K562 (cell line): ENCODE data around the gene SLC22A7. TPM values are rescaled to one million over a fixed set of nuclear protein-coding genes. Genes with fewer than 3 reads are reported as not detected.

Experiments
- ATAC-seq: fragments of 200-7000 bp; cut with Tn5 transposase; 3 replicates; pipeline ENCODE4 v1.9.1; 2020; ENCODE audit warnings: moderate library complexity
- BruUV-seq: library from RNA; stranded (reverse); fragments of 400-500 nt; replicated peaks from 2 replicates; lab custom pipeline; 2021; lab: Mats Ljungman, UMichigan
- CTCF ChIA-PET: fragments of 300-600 bp; formaldehyde crosslinking; extraction: SDS; loops from one replicate; lab custom pipeline; 2021; ENCODE audit warnings: low intra/inter-chr PET ratio; lab: Yijun Ruan, JAX
- POLR2A ChIA-PET: fragments of 300-600, 350-650 bp; sonication (Branson Sonifier 250); formaldehyde crosslinking; extraction: SDS; loops from one replicate; lab custom pipeline; 2021; ENCODE audit warnings: antibody characterized with exemption, inconsistent platforms; lab: Yijun Ruan, JAX
- DNase-seq, 4 experiments: peaks; one replicate each; pipeline versions ENCODE4 v3.0.0 to v3.0.0-alpha.2; 2011 to 2018; ENCODE audit warnings: low spot score in 3 of 4, mixed read lengths in 3 of 4; ENCODE audit errors: extremely low read depth in 1 of 4
- FAIRE-seq: peaks from 2 replicates; lab custom pipeline; 2011; peaks lifted over from hg19 to GRCh38; lab: Jason Lieb, UNC
- H2AFZ ChIP-seq: 2 replicates; pipeline ENCODE4 v1.6.0; 2011; ENCODE audit warnings: low read depth, low read length, control low read depth, inconsistent platforms
- H3K27ac ChIP-seq: fragments of 200-600 bp; 3 replicates; pipeline ENCODE4 v1.8.0; 2011; ENCODE audit warnings: low read depth, mild to moderate bottlenecking, control low read depth, inconsistent platforms, low read length, moderate library complexity, mixed read lengths; ENCODE audit errors: extremely low read depth
- H3K27me3 ChIP-seq, 2 experiments: fragments of 300-600 bp in 1 of 2; 2 replicates in 1 of 2; 3 replicates in 1 of 2; pipeline versions ENCODE4 v1.6.0 to v1.8.0; 2011; ENCODE audit warnings: inconsistent platforms in 2 of 2, low read length in 2 of 2, mild to moderate bottlenecking in 1 of 2, mixed read lengths in 1 of 2, moderate library complexity in 1 of 2; ENCODE audit not compliant: control insufficient read depth in 2 of 2, insufficient read depth in 2 of 2
- H3K36me3 ChIP-seq: fragments of 300-600 bp; 3 replicates; pipeline ENCODE4 v1.8.0; 2011; ENCODE audit warnings: mild to moderate bottlenecking, low read length, inconsistent platforms; ENCODE audit not compliant: control insufficient read depth, insufficient read depth
- H3K4me1 ChIP-seq, 2 experiments: fragments of 200-600 bp in 1 of 2; replicated peaks in 1 of 2; 2 replicates in 1 of 2; 3 replicates in 1 of 2; pipeline versions ENCODE4 v1.5.1 to v1.8.0; 2011; ENCODE audit warnings: inconsistent platforms in 2 of 2, low read length in 2 of 2, mild to moderate bottlenecking in 1 of 2, mixed read lengths in 1 of 2, moderate library complexity in 1 of 2; ENCODE audit not compliant: control insufficient read depth in 2 of 2, insufficient read depth in 2 of 2
- H3K4me2 ChIP-seq: 2 replicates; pipeline ENCODE4 v1.6.1; 2011; ENCODE audit warnings: low read length, control low read depth, inconsistent platforms, mixed read lengths; ENCODE audit not compliant: insufficient read depth
- H3K4me3 ChIP-seq: fragments of 200-600 bp; sonication (generic), shearing (Covaris generic); 2 replicates; pipeline ENCODE4 v1.5.1; 2016; ENCODE audit warnings: control low read depth, inconsistent platforms
- H3K79me2 ChIP-seq: fragments of 200-600 bp; 3 replicates; pipeline ENCODE4 v1.8.0; 2011; ENCODE audit warnings: low read length, inconsistent platforms; ENCODE audit not compliant: control insufficient read depth, insufficient read depth
- H3K9ac ChIP-seq, 2 experiments: 2 replicates each; pipeline versions ENCODE4 v1.6.0 to v1.6.1; 2011; ENCODE audit warnings: low read depth in 2 of 2, low read length in 2 of 2, control low read depth in 1 of 2, inconsistent platforms in 1 of 2, mild to moderate bottlenecking in 1 of 2, mixed read lengths in 1 of 2; ENCODE audit not compliant: insufficient read depth in 1 of 2
- H3K9me1 ChIP-seq: one replicate; pipeline ENCODE4 v1.6.0; 2011; ENCODE audit warnings: inconsistent platforms, mild to moderate bottlenecking, low read length, moderate library complexity; ENCODE audit not compliant: control insufficient read depth, insufficient read depth
- H3K9me3 ChIP-seq: replicated peaks from 2 replicates; pipeline ENCODE4 v1.5.1; 2011; ENCODE audit warnings: low read depth, low read length, inconsistent platforms; ENCODE audit not compliant: control insufficient read depth, insufficient read depth
- H4K20me1 ChIP-seq: replicated peaks from 2 replicates; pipeline ENCODE4 v1.6.1; 2011; ENCODE audit warnings: low read length, inconsistent platforms, mixed read lengths; ENCODE audit not compliant: control insufficient read depth, insufficient read depth
- BCOR ChIP-seq: fragments of 450-650 bp; IDR thresholded peaks from 2 replicates; pipeline ENCODE4 v1.6.1; 2016
- E2F3 ChIP-seq: fragments of 250-450 bp; sonication (Bioruptor Pico); IDR thresholded peaks from 2 replicates; pipeline ENCODE4 v1.4.0; 2020; ENCODE audit warnings: mild to moderate bottlenecking
- EHMT2 ChIP-seq: fragments of 450-650 bp; IDR thresholded peaks from 2 replicates; pipeline ENCODE4 v1.6.1; 2018; ENCODE audit warnings: antibody characterized with exemption
- ELF4 ChIP-seq: fragments of 450-650 bp; formaldehyde crosslinking; IDR thresholded peaks from 2 replicates; pipeline ENCODE4 v1.4.0; 2022; ENCODE audit warnings: missing genetic modification characterization
- HNRNPL ChIP-seq: fragments of 200-400 bp; formaldehyde crosslinking; IDR thresholded peaks from 2 replicates; pipeline ENCODE4 v1.6.1; 2017; ENCODE audit warnings: low read depth, mild to moderate bottlenecking, low read length
- LARP7 ChIP-seq: fragments of 450-650 bp; IDR thresholded peaks from 2 replicates; pipeline ENCODE4 v1.6.1; 2016
- MCM3 ChIP-seq: fragments of 450-650 bp; IDR thresholded peaks from 2 replicates; pipeline ENCODE4 v1.6.1; 2016
- MEIS2 ChIP-seq: fragments of 450-650 bp; IDR thresholded peaks from 2 replicates; pipeline ENCODE4 v1.6.1; 2014; ENCODE audit warnings: mild to moderate bottlenecking; ENCODE audit not compliant: partially characterized antibody
- TSC22D4 ChIP-seq: fragments of 450-650 bp; IDR thresholded peaks from 2 replicates; pipeline ENCODE4 v1.6.1; 2016; ENCODE audit warnings: missing genetic modification characterization, missing biosample characterization, control low read depth
- WGBS: fragments of 100-300 bp; shearing (Covaris generic); methylation state at CpG from one replicate; pipeline ENCODE4 v1.1.6; 2016; ENCODE audit warnings: low coverage, mixed read lengths; ENCODE audit not compliant: insufficient coverage; ENCODE audit errors: missing lambda C conversion rate; 5-methylcytosine and 5-hydroxymethylcytosine counted together
- in situ Hi-C: fragments of 300-500 bp; cut with MboI; formaldehyde crosslinking; loops from 4 replicates; pipeline ENCODE4 v1.15.0; 2018; ENCODE audit warnings: inconsistent platforms, mixed read lengths
- intact Hi-C: fragments of 100-400 bp; cut with micrococcal nuclease; formaldehyde crosslinking; loops from 2 replicates; pipeline ENCODE4 v1.14.2; 2022
- polyA plus RNA-seq, 8 experiments: library from polyadenylated mRNA; depleted of rRNA in 4 of 8; stranded (reverse) in 5 of 8; unstranded in 3 of 8; fragments of >200 nt; fragmentation: Nextera tagmentation in 2 of 8; fragmentation: Illumina TruSeq in 1 of 8; extraction: Ambion mirVana in 2 of 8; extraction: Trizol in 1 of 8; gene quantifications; 2 replicates each; pipeline versions ENCODE4 v1.2.1 to v1.2.3, GENCODE V29; 2011 to 2014; ENCODE audit warnings: inconsistent platforms in 1 of 8, missing spikeins in 1 of 8
- total RNA-seq, 7 experiments: library from RNA; depleted of rRNA in 6 of 7; stranded (reverse); fragments of >200 nt in 6 of 7; fragmentation: Illumina TruSeq in 2 of 7; extraction: Trizol in 2 of 7; gene quantifications; 2 replicates each; pipeline versions ENCODE4 v1.2.1 to v1.2.3, GENCODE V29; 2011 to 2021; ENCODE audit warnings: low replicate concordance in 1 of 7
- TF ChIP-seq, protein P1 (sequence below): fragments of 450-650 bp; formaldehyde crosslinking; IDR thresholded peaks from 2 replicates; pipeline ENCODE4 v1.4.0; 2022; ENCODE audit warnings: missing genetic modification characterization
- TF ChIP-seq, protein P2 (sequence below): fragments of 250-450 bp; sonication (Bioruptor Pico); IDR thresholded peaks from 2 replicates; pipeline ENCODE4 v1.5.0; 2022; ENCODE audit warnings: mild to moderate bottlenecking
- TF ChIP-seq, protein P3 (sequence below): sonication (generic); formaldehyde crosslinking; IDR thresholded peaks from 2 replicates; pipeline ENCODE4 v1.8.1; 2023; ENCODE audit warnings: mild to moderate bottlenecking, missing genetic modification reagents

Gene SLC22A7
- total and polyA plus RNA-seq, 9 of the 15 experiments (the other 6 are each of a cell fraction or from before 2014, with no cell fraction given), result not detected

DNA sequence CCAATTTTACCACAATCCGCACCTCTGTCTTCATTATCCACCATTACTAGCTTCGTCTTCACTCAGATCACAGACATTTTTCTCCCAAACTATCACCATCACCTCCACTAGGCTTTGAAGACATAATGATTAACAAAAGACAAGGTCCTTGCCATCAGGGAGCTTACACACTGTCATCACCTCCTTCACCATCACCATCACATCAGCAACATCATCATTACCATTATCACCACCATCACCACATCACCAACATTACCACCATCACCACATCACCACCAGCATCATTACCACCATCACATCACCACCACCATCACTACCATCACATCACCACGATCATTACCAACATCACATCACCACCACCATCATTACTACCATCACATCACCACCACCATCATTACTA lies 4.4 kb upstream of the SLC22A7 start:
- Histone ChIP-seq H3K79me2 (no peaks in the 10 kb centered on the region), H3K9ac (no peak overlapping the region), H3K9me1 (no peaks in the 10 kb centered on the region), H3K27me3 (peaks cover 23 to 28% of the 10 kb centered on the region in 2 experiments), H3K4me3 (no peak overlapping the region), H3K4me2 (no peak overlapping the region), H3K27ac (no peak overlapping the region), H4K20me1 (no peaks in the 10 kb centered on the region), H2AFZ (no peak overlapping the region), H3K9me3 (no peaks in the 10 kb centered on the region), H3K36me3 (no peaks in the 10 kb centered on the region), H3K4me1 (no peaks in the 10 kb centered on the region; a peak in 3 of 5 replicates)
- whole genome bisulfite sequencing, result 0% methylated on average over 3 of the region's 3 CpGs
- no TSS peak for BruUV-seq
- FAIRE-seq, result no peak
- intact Hi-C loops (no loop called here), in situ Hi-C loops (no loop called here)
- no peak for ATAC-seq
- ChIA-PET POLR2A (interaction anchor here (0.7 to 0.8 kb wide), 2 partner anchors 12 to 18 kb away, joined by 3 read pairs; no protein-coding TSS in a partner anchor), CTCF (no interaction called here)
- DNase-seq, result no peak
- TF ChIP-seq LARP7 (no peak), TSC22D4 (0 out of 2 replicates have a peak, but pooled peaks have one; percentile 77)

DNA sequence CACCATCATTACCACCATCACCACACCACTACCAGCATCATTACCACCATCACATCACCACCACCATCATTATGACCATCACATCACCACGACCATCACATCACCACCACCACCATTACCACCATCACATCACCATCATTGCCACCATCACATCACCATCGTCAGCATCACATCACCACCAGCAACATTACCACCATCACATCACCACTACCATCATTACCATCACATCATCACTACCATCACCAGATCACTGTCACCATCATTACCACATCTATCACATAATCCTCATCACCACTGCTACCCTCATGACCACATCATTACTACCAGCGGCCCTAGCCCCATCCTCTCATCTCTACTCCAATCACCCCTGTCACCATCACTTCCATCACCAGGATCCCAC lies 3.5 kb upstream of the SLC22A7 start:
- BruUV-seq, result no TSS peak
- no peaks in the 10 kb centered on the region for H3K9me3 ChIP-seq
- H4K20me1 ChIP-seq, result 0 out of 2 replicates have a peak, but pooled peaks cover under 1% of the 10 kb centered on the region
- ChIA-PET POLR2A (no interaction called here), CTCF (interaction anchor here (0.6 kb wide), 1 partner anchor 133 kb away, joined by 6 read pairs; no protein-coding TSS in a partner anchor)
- in situ Hi-C loops, result no loop called here
- no peak overlapping the region for H3K27ac ChIP-seq
- 2% methylated on average over 3 of the region's 3 CpGs for WGBS
- H2AFZ ChIP-seq, result no peak overlapping the region
- ATAC-seq (no peak), FAIRE-seq (peak; percentile 46), DNase-seq (no peak)
- H3K4me1 ChIP-seq, result no peaks in the 10 kb centered on the region; a peak in 3 of 5 replicates
- intact Hi-C loops, result no loop called here
- no peak overlapping the region for H3K4me3 ChIP-seq
- H3K4me2 ChIP-seq, result no peak overlapping the region
- H3K9me1 ChIP-seq, result no peaks in the 10 kb centered on the region
- H3K79me2 ChIP-seq, result no peaks in the 10 kb centered on the region
- H3K9ac ChIP-seq, result no peak overlapping the region
- H3K36me3 ChIP-seq, result no peaks in the 10 kb centered on the region
- peaks cover 26 to 36% of the 10 kb centered on the region in 2 experiments for H3K27me3 ChIP-seq
- TF ChIP-seq HNRNPL, result no peak
- TF ChIP-seq, protein P1, sequence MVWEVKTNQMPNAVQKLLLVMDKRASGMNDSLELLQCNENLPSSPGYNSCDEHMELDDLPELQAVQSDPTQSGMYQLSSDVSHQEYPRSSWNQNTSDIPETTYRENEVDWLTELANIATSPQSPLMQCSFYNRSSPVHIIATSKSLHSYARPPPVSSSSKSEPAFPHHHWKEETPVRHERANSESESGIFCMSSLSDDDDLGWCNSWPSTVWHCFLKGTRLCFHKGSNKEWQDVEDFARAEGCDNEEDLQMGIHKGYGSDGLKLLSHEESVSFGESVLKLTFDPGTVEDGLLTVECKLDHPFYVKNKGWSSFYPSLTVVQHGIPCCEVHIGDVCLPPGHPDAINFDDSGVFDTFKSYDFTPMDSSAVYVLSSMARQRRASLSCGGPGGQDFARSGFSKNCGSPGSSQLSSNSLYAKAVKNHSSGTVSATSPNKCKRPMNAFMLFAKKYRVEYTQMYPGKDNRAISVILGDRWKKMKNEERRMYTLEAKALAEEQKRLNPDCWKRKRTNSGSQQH, result peak; percentile 70; the same call in 1 of the 2 replicates
- no peak for TF ChIP-seq BCOR
- peak; percentile 61; the same call in 1 of the 2 replicates for TF ChIP-seq TSC22D4
- TF ChIP-seq, protein P2, sequence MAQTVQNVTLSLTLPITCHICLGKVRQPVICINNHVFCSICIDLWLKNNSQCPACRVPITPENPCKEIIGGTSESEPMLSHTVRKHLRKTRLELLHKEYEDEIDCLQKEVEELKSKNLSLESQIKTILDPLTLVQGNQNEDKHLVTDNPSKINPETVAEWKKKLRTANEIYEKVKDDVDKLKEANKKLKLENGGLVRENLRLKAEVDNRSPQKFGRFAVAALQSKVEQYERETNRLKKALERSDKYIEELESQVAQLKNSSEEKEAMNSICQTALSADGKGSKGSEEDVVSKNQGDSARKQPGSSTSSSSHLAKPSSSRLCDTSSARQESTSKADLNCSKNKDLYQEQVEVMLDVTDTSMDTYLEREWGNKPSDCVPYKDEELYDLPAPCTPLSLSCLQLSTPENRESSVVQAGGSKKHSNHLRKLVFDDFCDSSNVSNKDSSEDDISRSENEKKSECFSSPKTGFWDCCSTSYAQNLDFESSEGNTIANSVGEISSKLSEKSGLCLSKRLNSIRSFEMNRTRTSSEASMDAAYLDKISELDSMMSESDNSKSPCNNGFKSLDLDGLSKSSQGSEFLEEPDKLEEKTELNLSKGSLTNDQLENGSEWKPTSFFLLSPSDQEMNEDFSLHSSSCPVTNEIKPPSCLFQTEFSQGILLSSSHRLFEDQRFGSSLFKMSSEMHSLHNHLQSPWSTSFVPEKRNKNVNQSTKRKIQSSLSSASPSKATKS, result no peak
- peak; percentile 39; the same call in 1 of the 2 replicates for TF ChIP-seq ELF4
- 0 out of 2 replicates have a peak, but pooled peaks have one; percentile 18 for TF ChIP-seq EHMT2
- no peak for TF ChIP-seq MEIS2
- TF ChIP-seq, protein P3, sequence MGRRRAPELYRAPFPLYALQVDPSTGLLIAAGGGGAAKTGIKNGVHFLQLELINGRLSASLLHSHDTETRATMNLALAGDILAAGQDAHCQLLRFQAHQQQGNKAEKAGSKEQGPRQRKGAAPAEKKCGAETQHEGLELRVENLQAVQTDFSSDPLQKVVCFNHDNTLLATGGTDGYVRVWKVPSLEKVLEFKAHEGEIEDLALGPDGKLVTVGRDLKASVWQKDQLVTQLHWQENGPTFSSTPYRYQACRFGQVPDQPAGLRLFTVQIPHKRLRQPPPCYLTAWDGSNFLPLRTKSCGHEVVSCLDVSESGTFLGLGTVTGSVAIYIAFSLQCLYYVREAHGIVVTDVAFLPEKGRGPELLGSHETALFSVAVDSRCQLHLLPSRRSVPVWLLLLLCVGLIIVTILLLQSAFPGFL, result no peak
- TF ChIP-seq MCM3, result 0 out of 2 replicates have a peak, but pooled peaks have one; percentile 56
- no peak for TF ChIP-seq E2F3
